Left lung (tissue), 10 donors: ENCODE measurements around the gene PTGDR. TPM values are rescaled to one million over a fixed set of nuclear protein-coding genes. Genes with fewer than 3 reads are reported as not detected.

Source experiments
- ATAC-seq: fragments of 200-7000 bp; cut with Tn5 transposase; one replicate; pipeline ENCODE4 v1.9.1; 2020; ENCODE audit warnings: moderate library complexity
- DNase-seq, 4 donors: peaks; one replicate each; pipeline ENCODE4 v3.0.0-alpha.2; 2013 to 2020
- H3K27ac ChIP-seq, 2 donors: fragments of 200-600 bp; sonication (generic) in 1 of 2; one replicate each; pipeline versions ENCODE4 v1.5.0 to v1.8.0; 2020 to 2021
- H3K27me3 ChIP-seq, 2 donors: fragments of 200-600 bp; sonication (generic) in 1 of 2; one replicate each; pipeline versions ENCODE4 v1.5.0 to v1.8.0; 2020 to 2021
- H3K36me3 ChIP-seq, 2 donors: fragments of 200-600 bp; sonication (generic) in 1 of 2; one replicate each; pipeline versions ENCODE4 v1.5.0 to v1.8.0; 2020 to 2021
- H3K4me1 ChIP-seq, 2 donors: fragments of 200-600 bp; one replicate each; pipeline ENCODE4 v1.8.0; 2021
- H3K4me3 ChIP-seq, 2 donors: fragments of 200-600 bp; sonication (generic) in 1 of 2; one replicate each; pipeline versions ENCODE4 v1.5.0 to v1.8.0; 2020 to 2021; ENCODE audit warnings: mild to moderate bottlenecking in 1 of 2
- H3K9me3 ChIP-seq, 2 donors: fragments of 200-600 bp; sonication (generic) in 1 of 2; one replicate each; pipeline versions ENCODE4 v1.5.0 to v1.8.0; 2020 to 2021
- CTCF ChIP-seq, 2 donors: fragments of 200-600 bp; sonication (generic) in 1 of 2; IDR thresholded peaks; one replicate each; pipeline versions ENCODE4 v1.5.0 to v1.8.0; 2021; ENCODE audit warnings: antibody characterized with exemption in 2 of 2
- intact Hi-C, 2 donors: fragments of 100-400 bp; cut with DNase I; formaldehyde crosslinking; loops; one replicate each; pipeline versions ENCODE4 v1.11.2 to v1.14.2; 2022
- polyA plus RNA-seq, 6 donors: library from polyadenylated mRNA; unstranded; fragments of 120-200 nt; gene quantifications; one replicate each; pipeline ENCODE4 v1.2.1, GENCODE V29; 2013; ENCODE audit not compliant: insufficient read length in 6 of 6
- total RNA-seq, 2 donors: library from RNA; stranded (reverse); fragmentation: NEBNext Ultra II Directional; extraction: Animal tissue kit (Norgen Biotek cat#: 25700); gene quantifications; one replicate each; pipeline ENCODE4 v1.2.1, GENCODE V29; 2021
- donor health status: DM: no; HTN: yes; CAD: no.
- donor health status: DM: no; HTN: no; CAD: no.

PTGDR gene
- total and polyA plus RNA-seq, 8 donors, result 0.11 to 0.97 (median 0.38) TPM

GRCh38 chr14:52312931-52313355, 45.4 kb downstream of the PTGDR start:
- Histone ChIP-seq H3K4me1 (peaks cover 12 to 70% of the 10 kb centered on the region in 2 donors), H3K27me3 (peaks cover 0 to 36% of the 10 kb centered on the region in 2 donors), H3K36me3 (no peaks in the 10 kb centered on the region), H3K27ac (peak overlapping the region; percentile 78 to 92), H3K9me3 (no peaks in the 10 kb centered on the region), H3K4me3 (peak overlapping the region in 1 of 2 donors; percentile 50)
- DNase-seq (peak in 2 of 4 donors; percentile 82 to 88), ATAC-seq (peak; percentile 11)
- TF ChIP-seq CTCF (IDR thresholded peaks at IDR 0.05), result no peak
- intact Hi-C loops, result no loop called here

GRCh38 chr14:52313462-52313861, 46.0 kb downstream of the PTGDR start:
- TF ChIP-seq CTCF (IDR thresholded peaks at IDR 0.05), result no peak
- peak overlapping the region; percentile 48 to 50 for H3K4me3 ChIP-seq
- peak overlapping the region; percentile 78 to 92 for H3K27ac ChIP-seq
- H3K9me3 ChIP-seq, result no peaks in the 10 kb centered on the region
- H3K27me3 ChIP-seq, result peaks cover 0 to 36% of the 10 kb centered on the region in 2 donors
- DNase-seq, result peak in 1 of 4 donors; percentile 51
- H3K4me1 ChIP-seq, result peaks cover 12 to 71% of the 10 kb centered on the region in 2 donors
- peak; percentile 1 for ATAC-seq
- intact Hi-C loops, result no loop called here
- no peaks in the 10 kb centered on the region for H3K36me3 ChIP-seq

DNA sequence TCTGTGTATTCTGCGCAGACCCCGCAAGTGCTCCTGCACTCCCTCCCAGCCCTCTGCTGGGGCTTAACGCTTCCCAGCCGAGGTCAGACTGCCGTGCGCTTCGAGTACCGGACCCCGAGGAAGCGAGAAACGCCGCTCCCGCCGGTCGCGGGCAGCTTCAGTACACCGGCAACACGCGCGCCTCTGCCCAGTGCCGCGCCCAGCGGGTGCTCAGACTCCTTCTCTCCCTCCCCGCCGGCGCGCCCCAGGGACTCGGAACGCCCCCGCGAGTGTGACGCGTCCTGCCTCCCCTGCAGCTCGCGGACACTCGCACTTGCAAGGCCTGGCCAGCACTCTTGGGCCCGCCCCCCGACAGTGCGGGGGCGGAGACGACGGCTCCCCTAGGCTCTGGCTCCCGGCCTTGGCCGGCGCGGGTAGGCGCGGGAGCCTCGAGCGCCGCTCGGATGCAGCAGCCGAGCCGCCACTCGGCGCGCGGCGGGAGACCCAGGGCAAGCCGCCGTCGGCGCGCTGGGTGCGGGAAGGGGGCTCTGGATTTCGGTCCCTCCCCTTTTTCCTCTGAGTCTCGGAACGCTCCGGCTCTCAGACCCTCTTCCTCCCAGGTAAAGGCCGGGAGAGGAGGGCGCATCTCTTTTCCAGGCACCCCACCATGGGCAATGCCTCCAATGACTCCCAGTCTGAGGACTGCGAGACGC, 46.6 kb downstream of the PTGDR start, which contains the start of gene PTGER2:
PTGER2 (plus strand) TSS at position 410 of the 692 bp plus-strand sequence; CDS start at position 647, 237 bp downstream.
- Histone ChIP-seq H3K27me3 (peaks cover 0 to 36% of the 10 kb centered on the region in 2 donors), H3K27ac (peak within 1 kb of the TSS; percentile 78 to 92), H3K4me3 (peak within 1 kb of the TSS; percentile 48 to 50), H3K36me3 (no peaks in the 10 kb centered on the region), H3K9me3 (no peaks in the 10 kb centered on the region), H3K4me1 (peaks cover 12 to 71% of the 10 kb centered on the region in 2 donors)
- intact Hi-C loops, result no loop called here
- no peak for TF ChIP-seq CTCF (IDR thresholded peaks at IDR 0.05)
- DNase-seq (peak; percentile 74 to 99 (median 92)), ATAC-seq (peak; percentile 89)

- Histone ChIP-seq H3K4me1 (peaks cover 12 to 70% of the 10 kb centered on the region in 2 donors), H3K27ac (peak overlapping the region; percentile 78 to 92), H3K36me3 (no peaks in the 10 kb centered on the region), H3K4me3 (peak overlapping the region; percentile 48 to 50), H3K9me3 (no peaks in the 10 kb centered on the region), H3K27me3 (peaks cover 0 to 36% of the 10 kb centered on the region in 2 donors)
- intact Hi-C loops, result no loop called here
- peak in 3 of 4 donors; percentile 38 to 87 (median 57) for DNase-seq
- peak; percentile 30 for ATAC-seq
- TF ChIP-seq CTCF (IDR thresholded peaks at IDR 0.05), result no peak
Measured at GRCh38 chr14:52314595-52315354, 47.3 kb downstream of the PTGDR start.

- DNase-seq (no peak), ATAC-seq (peak; percentile 11)
- TF ChIP-seq CTCF (IDR thresholded peaks at IDR 0.05), result no peak
- peak overlapping the region; percentile 78 to 92 for H3K27ac ChIP-seq
- peaks cover 0 to 36% of the 10 kb centered on the region in 2 donors for H3K27me3 ChIP-seq
- H3K9me3 ChIP-seq, result no peaks in the 10 kb centered on the region
- intact Hi-C loops, result no loop called here
- H3K4me3 ChIP-seq, result peak overlapping the region; percentile 48 to 50
- peaks cover 12 to 66% of the 10 kb centered on the region in 2 donors for H3K4me1 ChIP-seq
- no peaks in the 10 kb centered on the region for H3K36me3 ChIP-seq
Measured at GRCh38 chr14:52315355-52315718, 47.8 kb downstream of the PTGDR start.
